GM20000 (cell line): Measurements from ENCODE around the gene PVR.
"Not testable (repeated sequence)": the region's sequence is repeated elsewhere in the genome, so short reads cannot be mapped to it uniquely, and the experiment has no call there.

Experiments
- DNase-seq: peaks from one replicate; pipeline ENCODE4 v3.0.0; 2012; ENCODE audit warnings: low spot score
- CTCF ChIP-seq: IDR thresholded peaks from 2 replicates; pipeline ENCODE4 v1.5.1; 2012; ENCODE audit warnings: mild to moderate bottlenecking, control low read depth; ENCODE audit errors: extremely low read depth, missing control alignments

PVR gene

GRCh38 chr19:44661205-44661604 is 17.5 kb downstream of the PVR start:
- TF ChIP-seq CTCF, result no peak
- DNase-seq, result no peak

- no peak for DNase-seq
These were observed 18.2 kb downstream of the PVR start for GRCh38 chr19:44661904-44662303.

GRCh38 chr19:44662691-44663385 is 19.1 kb downstream of the PVR start:
- no peak for DNase-seq
- TF ChIP-seq CTCF, result no peak

More at GRCh38 chr19:44661904-44662303, 18.2 kb downstream of the PVR start:
- TF ChIP-seq CTCF, result no peak

- TF ChIP-seq CTCF, result no peak
These were observed 20.3 kb downstream of the PVR start for GRCh38 chr19:44663996-44664395.

GRCh38 chr19:44664976-44665375 is 21.3 kb downstream of the PVR start:
- TF ChIP-seq CTCF, result no peak
- DNase-seq, result no peak

More at GRCh38 chr19:44663996-44664395, 20.3 kb downstream of the PVR start:
- DNase-seq, result no peak

- DNase-seq, result no peak
- TF ChIP-seq CTCF, result no peak
These were observed 23.3 kb downstream of the PVR start for GRCh38 chr19:44666852-44667556.

GRCh38 chr19:44668985-44669764 is 25.5 kb downstream of the PVR start:
- DNase-seq, result no peak
- TF ChIP-seq CTCF, result no peak

- DNase-seq, result not testable (repeated sequence)
These were observed 26.3 kb downstream of the PVR start for GRCh38 chr19:44670027-44670426.
